Neuronal stem cell (in vitro differentiated cells): ENCODE measurements around the gene GCDH.
"Not testable (repeated sequence)": the region's sequence is repeated elsewhere in the genome, so short reads cannot be mapped to it uniquely, and the experiment has no call there.

Source experiments
- DNase-seq: peaks from one replicate; pipeline ENCODE4 v3.0.0-alpha.2; 2013; ENCODE audit warnings: low spot score
- H2AFZ ChIP-seq: one replicate; pipeline ENCODE4 v1.6.1; 2013; ENCODE audit warnings: mild to moderate bottlenecking, low read length, inconsistent platforms
- H2AK5ac ChIP-seq: 2 replicates; pipeline ENCODE4 v1.6.1; 2013; ENCODE audit warnings: low read depth, mild to moderate bottlenecking, inconsistent platforms, low read length, moderate library complexity, mixed read lengths
- H2BK120ac ChIP-seq: 2 replicates; pipeline ENCODE4 v1.6.1; 2013; ENCODE audit warnings: low read depth, mild to moderate bottlenecking, inconsistent platforms, low read length, moderate library complexity, mixed read lengths
- H2BK12ac ChIP-seq: one replicate; pipeline ENCODE4 v1.6.1; 2013; ENCODE audit warnings: low read length, inconsistent platforms
- H2BK15ac ChIP-seq: 2 replicates; pipeline ENCODE4 v1.6.1; 2013; ENCODE audit warnings: mild to moderate bottlenecking, low read length, inconsistent platforms, mixed read lengths
- H2BK5ac ChIP-seq: one replicate; pipeline ENCODE4 v1.6.1; 2013; ENCODE audit warnings: inconsistent platforms, mild to moderate bottlenecking, low read length, moderate library complexity
- H3K14ac ChIP-seq: one replicate; pipeline ENCODE4 v1.6.1; 2013; ENCODE audit warnings: low read length, inconsistent platforms
- H3K18ac ChIP-seq: 2 replicates; pipeline ENCODE4 v1.6.1; 2013; ENCODE audit warnings: low read length, inconsistent platforms
- H3K23ac ChIP-seq: 2 replicates; pipeline ENCODE4 v1.6.1; 2013; ENCODE audit warnings: low read depth, mild to moderate bottlenecking, mixed read lengths, low read length, inconsistent platforms; ENCODE audit not compliant: poor library complexity
- H3K27ac ChIP-seq: replicated peaks from 3 replicates; pipeline ENCODE4 v1.5.1; 2013; ENCODE audit warnings: low read length, inconsistent platforms
- H3K27me3 ChIP-seq, 3 experiments: 2 replicates each; pipeline ENCODE4 v1.6.1; 2013; ENCODE audit warnings: low read length in 3 of 3, mild to moderate bottlenecking in 2 of 3, inconsistent platforms in 1 of 3, low read depth in 1 of 3, mixed read lengths in 1 of 3, moderate library complexity in 1 of 3; ENCODE audit not compliant: control insufficient read depth in 3 of 3, insufficient read depth in 3 of 3
- H3K36me3 ChIP-seq, 2 donors: replicated peaks in 1 of 2; 2 replicates each; pipeline ENCODE4 v1.6.1; 2013; ENCODE audit warnings: low read length in 2 of 2; ENCODE audit not compliant: control insufficient read depth in 2 of 2, insufficient read depth in 2 of 2
- H3K4ac ChIP-seq: 2 replicates; pipeline ENCODE4 v1.6.1; 2013; ENCODE audit warnings: inconsistent platforms, mild to moderate bottlenecking, low read length, moderate library complexity
- H3K4me1 ChIP-seq, 2 donors: 1 replicate in 1 of 2; 2 replicates in 1 of 2; pipeline ENCODE4 v1.6.1; 2013; ENCODE audit warnings: low read length in 2 of 2, low read depth in 1 of 2; ENCODE audit not compliant: control insufficient read depth in 2 of 2, insufficient read depth in 1 of 2
- H3K4me2 ChIP-seq: one replicate; pipeline ENCODE4 v1.6.1; 2013; ENCODE audit warnings: mild to moderate bottlenecking, low read length, inconsistent platforms; ENCODE audit not compliant: insufficient read depth, poor library complexity, severe bottlenecking
- H3K4me3 ChIP-seq, 2 donors: 2 replicates each; pipeline ENCODE4 v1.5.1; 2013; ENCODE audit warnings: low read length in 2 of 2, mild to moderate bottlenecking in 2 of 2, inconsistent platforms in 1 of 2, moderate library complexity in 1 of 2
- H3K79me1 ChIP-seq: one replicate; pipeline ENCODE4 v1.6.1; 2013; ENCODE audit warnings: low read depth, mild to moderate bottlenecking, inconsistent platforms, low read length, moderate library complexity
- H3K9ac ChIP-seq: one replicate; pipeline ENCODE4 v1.6.1; 2013; ENCODE audit warnings: mild to moderate bottlenecking, low read depth, low read length, inconsistent platforms; ENCODE audit not compliant: poor library complexity
- H3K9me3 ChIP-seq, 2 donors: replicated peaks in 1 of 2; 2 replicates each; pipeline versions ENCODE3 to v1.6.1; 2013; ENCODE audit warnings: low read length in 2 of 2, mild to moderate bottlenecking in 2 of 2, inconsistent platforms in 1 of 2, low read depth in 1 of 2, mixed read lengths in 1 of 2, moderate library complexity in 1 of 2; ENCODE audit not compliant: control insufficient read depth in 2 of 2, insufficient read depth in 1 of 2
- H4K8ac ChIP-seq: one replicate; pipeline ENCODE4 v1.6.1; 2013; ENCODE audit warnings: low read depth, mild to moderate bottlenecking, inconsistent platforms, low read length, moderate library complexity
- H4K91ac ChIP-seq: one replicate; pipeline ENCODE4 v1.6.1; 2013; ENCODE audit warnings: low read length, low read depth, mild to moderate bottlenecking, inconsistent platforms; ENCODE audit not compliant: poor library complexity
- WGBS, 2 donors: extraction: QIAGEN DNeasy Blood & Tissue Kit; methylation state at CpG; one replicate each; pipeline ENCODE4 v1.1.7; 2013; ENCODE audit warnings: missing lambda C conversion rate in 2 of 2, mixed read lengths in 1 of 2; ENCODE audit not compliant: insufficient read length in 2 of 2, insufficient replicate concordance in 1 of 2; ENCODE audit errors: extremely low coverage in 2 of 2; 5-methylcytosine and 5-hydroxymethylcytosine counted together

The GCDH gene

DNA sequence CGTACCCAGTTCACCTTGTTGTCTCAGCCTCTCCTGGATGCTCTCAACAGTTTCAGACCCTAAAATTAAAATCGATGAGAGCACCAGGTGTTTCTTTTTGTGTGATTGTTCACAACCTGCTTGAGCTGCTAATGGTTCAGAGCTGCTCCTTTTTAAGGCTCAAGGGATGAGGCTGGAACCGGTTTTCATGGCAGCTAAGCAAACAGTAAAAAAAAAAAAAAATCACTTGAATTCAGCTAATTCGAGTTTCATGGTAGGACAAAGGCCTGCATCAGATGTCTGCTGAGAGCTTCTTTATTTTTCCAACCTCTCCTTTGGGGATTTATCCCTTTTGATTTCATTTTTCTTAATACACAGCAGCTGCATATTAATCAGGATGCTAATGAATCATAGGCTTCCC lies 21.6 kb downstream of the GCDH start:
- Histone ChIP-seq H3K4ac (no peak overlapping the region), H2BK5ac (no peak overlapping the region), H3K4me3 (no peak overlapping the region), H2BK12ac (no peak overlapping the region), H3K27ac (peak overlapping the region; percentile 51), H3K79me1 (no peaks in the 10 kb centered on the region), H3K27me3 (no peaks in the 10 kb centered on the region), H2BK15ac (no peak overlapping the region), H3K14ac (no peak overlapping the region), H4K91ac (no peak overlapping the region), H3K9ac (no peak overlapping the region), H2BK120ac (no peak overlapping the region), H4K8ac (no peak overlapping the region), H3K18ac (no peak overlapping the region), H2AFZ (peak overlapping the region; percentile 83), H3K23ac (no peak overlapping the region), H2AK5ac (no peak overlapping the region), H3K4me1 (peaks cover 17 to 22% of the 10 kb centered on the region in 2 donors), H3K9me3 (no peaks in the 10 kb centered on the region), H3K4me2 (no peak overlapping the region), H3K36me3 (no peaks in the 10 kb centered on the region)
- DNase-seq, result no peak
- WGBS, 2 donors, result no CpG with 5 or more reads among the region's 4 CpGs

DNA sequence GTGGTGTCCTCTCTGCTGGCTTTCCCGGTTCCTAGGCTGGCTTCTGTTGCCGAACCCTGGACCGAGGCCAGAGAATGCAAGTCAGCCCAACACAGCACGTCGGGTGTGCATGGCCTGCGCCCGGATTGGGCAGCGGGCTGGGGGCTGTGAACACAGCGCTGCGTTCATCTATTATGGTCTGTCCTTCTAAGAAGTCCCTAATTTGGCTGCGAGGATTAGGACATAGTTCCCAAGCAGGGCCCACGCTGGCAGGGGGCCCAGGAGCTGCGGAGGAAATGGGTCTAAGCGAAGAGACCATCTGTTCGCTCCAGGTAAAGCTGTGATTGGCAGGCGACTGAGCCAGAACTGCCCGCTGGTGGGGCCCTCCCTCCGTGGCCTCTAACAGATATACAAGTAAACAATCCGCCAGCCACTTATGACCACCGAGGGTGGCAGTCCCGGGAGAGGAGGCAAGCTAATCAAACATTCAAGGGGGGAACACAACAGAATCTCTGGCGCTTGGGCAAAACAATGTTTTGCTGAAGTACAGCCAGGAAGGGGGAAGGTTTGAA lies 22.1 kb downstream of the GCDH start:
- Histone ChIP-seq H3K4me2 (no peak overlapping the region), H3K4me1 (peaks cover 17 to 22% of the 10 kb centered on the region in 2 donors), H3K18ac (peak overlapping the region; percentile 33), H2AK5ac (no peak overlapping the region), H4K8ac (no peak overlapping the region), H3K4ac (no peak overlapping the region), H4K91ac (no peak overlapping the region), H3K27me3 (no peaks in the 10 kb centered on the region), H2BK5ac (no peak overlapping the region), H2AFZ (peak overlapping the region; percentile 83), H3K4me3 (no peak overlapping the region), H3K27ac (peak overlapping the region; percentile 51), H3K23ac (no peak overlapping the region), H3K9me3 (peaks cover 0 to under 1% of the 10 kb centered on the region in 2 donors), H3K9ac (no peak overlapping the region), H2BK12ac (no peak overlapping the region), H3K14ac (no peak overlapping the region), H2BK15ac (no peak overlapping the region), H2BK120ac (no peak overlapping the region), H3K36me3 (no peaks in the 10 kb centered on the region), H3K79me1 (no peaks in the 10 kb centered on the region)
- DNase-seq, result no peak
- WGBS, 2 donors, result no CpG with 5 or more reads among the region's 22 CpGs

DNA sequence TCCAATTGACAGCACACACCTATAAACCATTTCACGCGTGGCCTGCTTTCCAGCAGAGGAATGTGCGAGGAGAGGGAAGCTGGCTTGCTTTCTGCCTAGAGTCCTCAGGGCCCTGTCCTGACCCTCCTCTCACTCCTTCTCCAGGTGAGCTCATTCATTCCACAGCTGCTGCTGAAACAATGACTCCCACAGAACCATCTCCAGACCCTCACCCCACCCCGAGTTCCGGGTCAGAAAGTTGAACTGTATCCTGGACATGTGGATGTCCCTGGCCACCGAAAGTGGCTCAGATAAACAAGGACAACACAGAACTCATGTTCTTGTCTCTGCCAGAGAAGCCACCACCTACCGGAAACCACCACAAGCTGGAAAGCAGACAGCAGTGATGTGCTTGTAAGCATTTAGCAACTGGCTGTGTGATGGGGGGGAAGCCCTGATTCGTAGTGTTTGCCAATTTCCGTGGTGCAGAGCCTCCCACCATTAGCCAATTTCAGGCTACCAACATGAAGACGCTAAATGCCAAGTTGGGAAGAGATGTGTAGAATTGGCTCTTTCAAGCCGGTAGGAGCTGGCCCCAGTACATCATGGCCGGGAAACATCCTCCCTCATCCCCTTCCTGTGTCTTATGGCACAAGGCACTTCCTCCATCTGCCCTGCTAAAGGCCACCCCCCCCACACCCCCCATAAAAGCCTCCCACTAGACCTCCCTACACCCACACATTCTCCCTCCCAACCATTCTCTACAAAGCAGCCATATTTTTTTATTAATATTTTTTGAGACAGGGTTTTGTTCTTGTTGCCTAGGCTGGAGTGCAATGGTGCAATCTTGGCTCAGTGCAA lies 23.1 kb downstream of the GCDH start:
- peak overlapping the region; percentile 48 for H4K8ac ChIP-seq
- peaks cover 0 to 2% (median 0%) of the 10 kb centered on the region in 3 experiments for H3K27me3 ChIP-seq
- DNase-seq, result no peak
- H2AFZ ChIP-seq, result peak overlapping the region; percentile 83
- peak overlapping the region; percentile 63 for H3K14ac ChIP-seq
- peaks cover 1% of the 10 kb centered on the region for H3K79me1 ChIP-seq
- H2BK120ac ChIP-seq, result no peak overlapping the region
- H3K27ac ChIP-seq, result peak overlapping the region; percentile 55
- no peaks in the 10 kb centered on the region for H3K36me3 ChIP-seq
- no peak overlapping the region for H3K23ac ChIP-seq
- H2AK5ac ChIP-seq, result peak overlapping the region; percentile 83
- no peak overlapping the region for H3K9ac ChIP-seq
- H3K4me3 ChIP-seq, result no peak overlapping the region
- peaks cover 0 to 3% of the 10 kb centered on the region in 2 donors for H3K9me3 ChIP-seq
- WGBS, 2 donors, result no CpG with 5 or more reads among the region's 12 CpGs
- no peak overlapping the region for H3K4ac ChIP-seq
- peak overlapping the region; percentile 24 for H3K18ac ChIP-seq
- H2BK5ac ChIP-seq, result no peak overlapping the region
- peak overlapping the region; percentile 43 for H2BK12ac ChIP-seq
- peaks cover 16 to 18% of the 10 kb centered on the region in 2 donors for H3K4me1 ChIP-seq
- H3K4me2 ChIP-seq, result no peak overlapping the region
- peak overlapping the region; percentile 69 for H4K91ac ChIP-seq
- H2BK15ac ChIP-seq, result peak overlapping the region; percentile 59

DNA sequence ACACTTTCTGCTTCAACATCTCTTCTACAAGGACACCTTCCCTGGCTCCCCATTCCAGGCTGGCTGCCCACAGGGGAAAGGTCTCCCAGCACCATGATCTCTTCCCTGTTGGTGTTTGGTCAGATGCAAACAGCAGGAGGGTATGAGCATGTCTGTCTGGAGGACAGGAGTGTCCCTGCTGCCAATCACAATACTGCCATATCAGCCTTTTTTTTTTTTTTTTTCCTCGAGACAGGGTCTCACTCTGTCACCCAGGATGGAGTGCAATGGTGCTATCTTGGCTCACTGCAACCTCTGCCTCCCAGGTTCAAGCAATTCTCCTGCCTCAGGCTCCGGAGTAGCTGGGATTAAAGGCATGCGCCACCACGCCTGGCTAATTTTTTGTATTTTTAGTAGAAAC lies 24.9 kb downstream of the GCDH start:
- H3K4me3 ChIP-seq, H4K8ac ChIP-seq, H3K4ac ChIP-seq, H3K36me3 ChIP-seq, H3K9me3 ChIP-seq, H2BK5ac ChIP-seq, H4K91ac ChIP-seq, H3K27me3 ChIP-seq, H3K9ac ChIP-seq, H2AFZ ChIP-seq, H2BK120ac ChIP-seq, H2BK15ac ChIP-seq, H2BK12ac ChIP-seq, DNase-seq, H3K27ac ChIP-seq, H3K79me1 ChIP-seq, H3K4me2 ChIP-seq: not testable (repeated sequence)
- no CpG with 5 or more reads among the region's 4 CpGs for WGBS, 2 donors
- Histone ChIP-seq H3K4me1 (peaks cover 13 to 18% of the 10 kb centered on the region in 2 donors), H2AK5ac (peak overlapping the region; percentile 70), H3K18ac (peak overlapping the region; percentile 28), H3K14ac (peak overlapping the region; percentile 56), H3K23ac (peak overlapping the region; percentile 31)
